Mesodermal cell (in vitro differentiated cells): ENCODE results near the gene MTX3.

Experiments used
- H3K27ac ChIP-seq: 2 replicates; pipeline ENCODE4 v1.7.0; 2013; ENCODE audit warnings: mild to moderate bottlenecking, low read depth, low read length, moderate library complexity; ENCODE audit not compliant: severe bottlenecking
- H3K36me3 ChIP-seq: 2 replicates; pipeline ENCODE4 v1.7.1; 2013; ENCODE audit warnings: mild to moderate bottlenecking, low read length, moderate library complexity; ENCODE audit not compliant: control insufficient read depth, insufficient read depth
- H3K4me1 ChIP-seq: one replicate; pipeline ENCODE4 v1.7.1; 2013; ENCODE audit warnings: mild to moderate bottlenecking, low read length; ENCODE audit not compliant: insufficient read depth, control insufficient read depth, poor library complexity, severe bottlenecking
- H3K4me3 ChIP-seq: 2 replicates; pipeline ENCODE4 v1.7.0; 2013; ENCODE audit warnings: low read length, control low read depth, mild to moderate bottlenecking; ENCODE audit not compliant: insufficient read depth, poor library complexity, severe bottlenecking; ENCODE audit errors: extremely low read depth
- H3K9me3 ChIP-seq: 2 replicates; pipeline ENCODE4 v1.7.1; 2013; ENCODE audit warnings: mild to moderate bottlenecking, low read length, moderate library complexity; ENCODE audit not compliant: control insufficient read depth
- WGBS, 2 experiments: methylation state at CpG; one replicate each; pipeline ENCODE4 v1.1.5; 2013; ENCODE audit warnings: missing lambda C conversion rate in 2 of 2; ENCODE audit not compliant: insufficient coverage in 2 of 2; 5-methylcytosine and 5-hydroxymethylcytosine counted together

Gene MTX3

DNA sequence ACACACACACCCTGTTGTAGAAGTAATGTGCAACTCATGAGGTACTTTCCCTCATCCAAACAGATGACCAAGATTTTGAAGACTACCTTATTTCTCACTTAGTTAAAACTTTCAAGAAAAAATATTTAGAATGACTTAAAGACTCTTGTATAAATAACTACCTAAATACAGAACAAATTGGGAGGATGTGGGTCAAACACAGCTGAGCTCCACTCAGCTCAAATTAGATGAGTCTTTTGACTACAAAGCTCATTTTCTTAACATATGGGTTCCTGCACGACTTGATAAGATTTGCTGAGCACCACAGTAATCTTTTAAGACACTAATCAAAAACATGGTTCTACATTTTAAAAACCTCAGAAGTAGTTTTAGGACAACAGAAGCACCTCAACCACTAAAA lies 8.9 kb downstream of the MTX3 start:
- no peak overlapping the region for H3K27ac ChIP-seq

DNA sequence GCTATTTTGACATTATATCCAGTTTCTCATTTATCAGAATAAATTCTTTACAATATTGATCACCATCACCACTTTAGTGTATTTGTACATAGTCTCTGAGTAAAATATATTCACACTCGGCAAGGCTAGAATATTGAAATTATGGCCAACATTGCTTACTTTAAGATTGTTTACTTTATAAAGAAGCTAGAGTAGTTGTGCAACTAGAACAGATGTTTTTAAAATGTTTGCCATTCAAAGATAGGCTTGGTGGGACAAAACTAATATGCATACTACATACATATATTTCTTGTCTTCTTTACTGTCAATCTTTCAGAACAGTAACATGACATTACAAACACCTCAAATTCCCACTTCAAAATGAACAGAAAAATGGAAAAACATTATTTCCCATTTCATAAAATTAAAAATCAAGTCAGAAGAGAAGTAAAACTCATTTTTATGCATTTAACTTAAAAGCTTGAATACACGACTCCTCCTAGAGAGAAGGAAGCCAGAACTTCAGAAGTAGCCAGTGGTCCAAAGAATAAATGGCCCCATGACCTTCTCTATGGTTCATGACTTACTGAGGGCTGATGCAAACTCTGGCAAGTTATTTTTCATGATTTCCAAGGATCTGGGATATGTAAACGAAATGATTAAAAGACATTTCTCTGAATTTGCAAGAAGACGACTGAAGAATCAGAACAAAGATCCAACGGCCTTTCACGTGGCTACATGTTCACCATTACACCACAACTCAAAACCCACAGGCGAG lies 14.1 kb downstream of the MTX3 start:
- Histone ChIP-seq H3K4me3 (no peak overlapping the region), H3K9me3 (no peaks in the 10 kb centered on the region), H3K36me3 (peaks cover 26% of the 10 kb centered on the region), H3K4me1 (peaks cover 19% of the 10 kb centered on the region), H3K27ac (no peak overlapping the region)
- WGBS, 2 experiments: 91 to 98% methylated on average over 5 to 6 of the region's 7 CpGs

More for the DNA sequence above, 8.9 kb downstream of the MTX3 start:
- no peaks in the 10 kb centered on the region for H3K9me3 ChIP-seq
- H3K36me3 ChIP-seq: peaks cover 60% of the 10 kb centered on the region
- 100% methylated on average over 1 of the region's 1 CpG; no CpG with 5 or more reads in 1 of the 2 experiments for WGBS, 2 experiments
- no peaks in the 10 kb centered on the region for H3K4me1 ChIP-seq
- no peak overlapping the region for H3K4me3 ChIP-seq

DNA sequence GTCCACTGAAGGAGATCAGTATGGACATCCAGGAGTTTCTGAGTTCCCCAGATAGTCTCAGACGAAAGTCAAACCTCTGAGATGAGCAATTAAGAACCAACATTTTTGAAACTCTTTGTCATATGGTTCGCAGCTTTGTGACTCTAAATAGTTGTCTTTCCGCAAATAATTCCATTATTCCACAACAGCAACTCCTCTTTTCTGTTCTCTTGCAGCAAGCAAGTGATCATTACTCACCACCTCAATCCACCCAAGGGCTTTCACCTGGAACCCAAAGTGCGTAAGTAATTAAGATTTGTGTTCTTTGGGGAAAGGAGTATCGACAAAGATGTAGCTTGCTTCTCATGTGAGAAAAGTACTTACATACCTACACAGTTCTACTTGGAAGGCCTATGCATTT lies 15.6 kb downstream of the MTX3 start:
- peak overlapping the region; percentile 73 for H3K27ac ChIP-seq
- H3K4me3 ChIP-seq: no peak overlapping the region
- H3K9me3 ChIP-seq: no peaks in the 10 kb centered on the region
- WGBS, 2 experiments: 95 to 100% methylated on average over 3 of the region's 5 CpGs
- peaks cover 19% of the 10 kb centered on the region for H3K4me1 ChIP-seq
- H3K36me3 ChIP-seq: peaks cover 22% of the 10 kb centered on the region

- H3K36me3 ChIP-seq: peaks cover 20% of the 10 kb centered on the region
- no peak overlapping the region for H3K4me3 ChIP-seq
- H3K4me1 ChIP-seq: peaks cover 19% of the 10 kb centered on the region
- H3K9me3 ChIP-seq: no peaks in the 10 kb centered on the region
- 100% methylated on average over 2 of the region's 2 CpGs; no CpG with 5 or more reads in 1 of the 2 experiments for WGBS, 2 experiments
- H3K27ac ChIP-seq: peak overlapping the region; percentile 73
These were observed 16.2 kb downstream of the MTX3 start for GRCh38 chr5:79974886-79975285.

DNA sequence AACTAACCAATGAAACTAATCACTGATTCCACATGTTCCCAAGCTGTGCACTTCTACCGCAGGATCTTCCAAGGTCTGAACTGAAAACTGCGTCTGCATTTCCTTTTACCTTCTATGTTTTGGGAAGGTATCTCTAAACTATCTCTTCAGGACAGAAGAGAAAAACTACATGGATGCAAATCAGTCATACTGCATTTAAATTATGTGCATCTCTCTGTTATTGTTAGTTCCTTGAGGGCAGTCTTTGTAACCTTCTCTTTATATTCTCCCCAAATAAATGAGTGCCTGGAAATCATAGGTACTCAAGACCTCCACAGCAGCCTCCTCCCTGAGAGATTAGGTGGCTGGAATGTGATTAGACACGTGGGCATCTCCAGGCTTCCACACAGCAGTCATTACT lies 17.1 kb downstream of the MTX3 start:
- Histone ChIP-seq H3K36me3 (peaks cover 20% of the 10 kb centered on the region), H3K4me3 (no peak overlapping the region), H3K27ac (no peak overlapping the region), H3K4me1 (peaks cover 19% of the 10 kb centered on the region), H3K9me3 (no peaks in the 10 kb centered on the region)
- 60 to 86% methylated on average over 1 to 3 of the region's 3 CpGs for WGBS, 2 experiments

GRCh38 chr5:79973511-79973910 lies 17.6 kb downstream of the MTX3 start:
- no peak overlapping the region for H3K27ac ChIP-seq
- H3K36me3 ChIP-seq: peaks cover 15% of the 10 kb centered on the region
- 75 to 100% methylated on average over 1 of the region's 3 CpGs for WGBS, 2 experiments

GRCh38 chr5:79971156-79971555 lies 19.9 kb downstream of the MTX3 start:
- 95 to 96% methylated on average over 3 to 4 of the region's 4 CpGs for WGBS, 2 experiments
- Histone ChIP-seq H3K27ac (no peak overlapping the region), H3K36me3 (no peaks in the 10 kb centered on the region), H3K4me1 (peaks cover 19% of the 10 kb centered on the region), H3K9me3 (no peaks in the 10 kb centered on the region), H3K4me3 (no peak overlapping the region)

More at GRCh38 chr5:79973511-79973910, 17.6 kb downstream of the MTX3 start:
- peaks cover 19% of the 10 kb centered on the region for H3K4me1 ChIP-seq
- H3K4me3 ChIP-seq: no peak overlapping the region
- H3K9me3 ChIP-seq: no peaks in the 10 kb centered on the region

- H3K9me3 ChIP-seq: no peaks in the 10 kb centered on the region
- H3K4me3 ChIP-seq: no peak overlapping the region
- H3K27ac ChIP-seq: no peak overlapping the region
- H3K4me1 ChIP-seq: peaks cover 16% of the 10 kb centered on the region
- H3K36me3 ChIP-seq: no peaks in the 10 kb centered on the region
- WGBS, 2 experiments: 93 to 97% methylated on average over 4 to 5 of the region's 5 CpGs
These were observed 24.6 kb downstream of the MTX3 start for GRCh38 chr5:79966448-79966847.

DNA sequence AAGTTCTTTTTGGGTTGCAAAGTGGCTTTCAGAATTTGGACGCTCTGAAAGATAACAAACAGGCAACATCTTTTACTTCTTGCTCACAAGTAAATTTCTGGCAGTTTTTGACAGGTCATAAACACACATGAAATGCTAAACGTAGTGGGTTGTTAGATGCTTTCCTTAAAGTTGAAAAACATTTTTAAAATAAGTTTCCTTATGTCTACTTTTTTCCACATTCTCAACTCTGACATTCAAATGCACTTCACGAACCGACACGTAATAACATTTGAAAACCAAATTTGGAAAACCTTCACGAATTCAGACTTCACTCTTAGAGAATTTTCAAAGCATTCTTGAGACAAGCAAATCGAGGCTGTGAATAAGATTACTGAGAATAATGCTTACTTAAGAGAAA lies 26.9 kb downstream of the MTX3 start:
- peaks cover 16% of the 10 kb centered on the region for H3K4me1 ChIP-seq
- no peaks in the 10 kb centered on the region for H3K36me3 ChIP-seq
- no peak overlapping the region for H3K4me3 ChIP-seq
- 79% methylated on average over 4 to 5 of the region's 7 CpGs for WGBS, 2 experiments
- H3K9me3 ChIP-seq: no peaks in the 10 kb centered on the region
- no peak overlapping the region for H3K27ac ChIP-seq

DNA sequence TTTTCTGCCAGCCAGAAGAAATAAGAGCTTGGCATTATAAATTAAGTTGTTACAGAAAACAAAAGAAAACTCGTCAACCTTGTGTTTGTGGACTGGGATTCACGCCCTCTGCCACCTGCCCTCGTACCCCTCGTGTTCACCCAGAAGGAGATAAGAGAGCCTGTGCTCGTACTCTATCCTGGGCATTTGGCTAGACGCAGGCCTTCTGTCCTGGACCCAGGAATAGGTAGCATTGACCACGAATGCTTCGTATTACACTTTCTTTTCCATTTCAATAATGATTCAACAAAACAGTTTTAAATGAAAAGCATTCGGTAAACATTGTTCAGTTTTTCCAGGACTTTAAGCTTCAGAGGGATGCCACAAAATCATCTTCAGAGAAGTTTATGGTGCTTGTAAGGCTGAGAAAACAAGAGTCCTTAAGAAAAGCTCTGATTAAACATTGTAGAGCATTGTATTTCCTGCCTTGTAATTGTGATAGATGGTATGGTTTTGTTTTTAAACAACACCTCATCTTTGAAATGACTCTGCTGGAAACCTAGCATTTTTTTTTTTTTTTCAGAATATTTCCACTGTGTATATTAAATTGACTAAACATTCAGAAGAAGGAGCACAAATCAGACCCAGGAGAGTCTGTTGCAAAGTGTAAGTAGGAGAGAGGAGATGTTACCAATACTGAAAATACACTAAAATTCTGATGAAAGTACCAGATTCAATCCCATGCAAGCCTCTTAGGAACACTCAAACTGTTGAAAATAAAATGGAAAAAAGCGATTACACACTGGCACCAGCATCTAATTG lies 27.6 kb downstream of the MTX3 start:
- H3K9me3 ChIP-seq: no peaks in the 10 kb centered on the region
- peaks cover 16% of the 10 kb centered on the region for H3K4me1 ChIP-seq
- H3K27ac ChIP-seq: no peak overlapping the region
- H3K4me3 ChIP-seq: no peak overlapping the region
- whole genome bisulfite sequencing, 2 experiments: 92 to 94% methylated on average over 9 of the region's 10 CpGs
- H3K36me3 ChIP-seq: no peaks in the 10 kb centered on the region
